SK-N-MC (cell line): ENCODE data around the gene SMYD1.

Experiments used
- EZH2 ChIP-seq: fragments of 200-600 bp; sonication (generic); IDR thresholded peaks from one replicate; pipeline ENCODE4 v1.6.1; 2017; ENCODE audit warnings: antibody characterized with exemption
- FOXP2 ChIP-seq: optimal IDR thresholded peaks from 2 replicates; pipeline ENCODE3; 2011; ENCODE audit warnings: mild to moderate bottlenecking, moderate library complexity; ENCODE audit not compliant: insufficient read depth; ENCODE audit errors: extremely low read length, control extremely low read depth
- POLR2AphosphoS5 ChIP-seq: IDR thresholded peaks from 2 replicates; pipeline ENCODE4 v1.6.1; 2012; ENCODE audit warnings: mild to moderate bottlenecking, low read depth, low read length, borderline replicate concordance

DNA sequence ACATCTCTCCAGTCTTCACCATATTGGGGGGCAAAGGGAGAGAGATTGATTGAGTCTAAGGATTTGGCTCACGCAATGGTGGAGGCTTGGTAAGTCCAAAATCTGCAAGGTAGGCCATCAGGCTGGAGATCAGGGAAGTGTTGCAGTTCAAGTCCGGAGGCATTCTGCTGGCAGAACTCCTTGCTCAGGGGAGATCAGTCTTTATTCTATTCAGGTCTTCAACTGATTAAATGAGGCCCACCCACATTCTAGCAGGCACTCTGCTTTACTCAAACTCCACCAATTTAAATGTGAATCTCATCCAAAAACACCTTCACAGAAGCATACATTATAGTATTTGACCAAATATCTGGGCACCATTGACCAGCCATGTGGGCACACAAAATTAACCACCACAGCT lies 21.4 kb downstream of the SMYD1 start:
- TF ChIP-seq EZH2 (no peak), POLR2AphosphoS5 (no peak), FOXP2 (no peak)
